GM10248 (cell line): Measurements from ENCODE around the gene SLC44A5.

ENCODE experiments used
- CTCF ChIA-PET: fragments of 300-600 bp; sonication (Branson Sonifier 250); formaldehyde crosslinking; extraction: SDS; loops from one replicate; lab custom pipeline; 2021; ENCODE audit warnings: antibody characterized with exemption; lab: Yijun Ruan, JAX
- POLR2A ChIA-PET: fragments of 350-650 bp; sonication (Branson Sonifier 250); formaldehyde crosslinking; extraction: SDS; loops from one replicate; lab custom pipeline; 2020; ENCODE audit warnings: antibody characterized with exemption; lab: Yijun Ruan, JAX
- DNase-seq: peaks from one replicate; pipeline ENCODE4 v3.0.0; 2012; ENCODE audit errors: extremely low spot score
- CTCF ChIP-seq: IDR thresholded peaks from 2 replicates; pipeline ENCODE4 v1.5.1; 2012; ENCODE audit warnings: mild to moderate bottlenecking, low read depth; ENCODE audit errors: extremely low read depth, missing control alignments, control extremely low read depth

Gene SLC44A5

DNA sequence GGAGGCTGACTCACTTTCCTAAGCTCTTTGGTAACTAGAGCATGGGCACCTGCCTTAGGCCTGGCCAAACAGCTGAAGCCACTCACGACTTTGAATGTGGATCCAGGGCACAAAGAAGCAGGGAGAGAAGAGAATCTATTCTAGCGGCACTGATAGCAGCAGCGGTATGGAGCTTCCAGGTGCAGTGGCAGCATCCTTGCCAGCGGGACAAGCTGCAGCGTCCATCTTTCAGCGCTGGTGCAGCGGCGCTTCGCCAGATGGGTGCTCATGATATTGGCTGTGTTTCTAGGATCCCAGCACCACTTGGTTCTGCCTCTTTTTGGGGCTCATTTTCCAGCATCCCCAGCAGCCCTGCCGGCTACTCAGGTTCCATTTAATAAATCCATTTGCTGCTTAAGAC, 184.2 kb downstream of the SLC44A5 start:
- no peak for DNase-seq
- ChIA-PET CTCF (no interaction called here), POLR2A (no interaction called here)
- TF ChIP-seq CTCF: no peak

DNA sequence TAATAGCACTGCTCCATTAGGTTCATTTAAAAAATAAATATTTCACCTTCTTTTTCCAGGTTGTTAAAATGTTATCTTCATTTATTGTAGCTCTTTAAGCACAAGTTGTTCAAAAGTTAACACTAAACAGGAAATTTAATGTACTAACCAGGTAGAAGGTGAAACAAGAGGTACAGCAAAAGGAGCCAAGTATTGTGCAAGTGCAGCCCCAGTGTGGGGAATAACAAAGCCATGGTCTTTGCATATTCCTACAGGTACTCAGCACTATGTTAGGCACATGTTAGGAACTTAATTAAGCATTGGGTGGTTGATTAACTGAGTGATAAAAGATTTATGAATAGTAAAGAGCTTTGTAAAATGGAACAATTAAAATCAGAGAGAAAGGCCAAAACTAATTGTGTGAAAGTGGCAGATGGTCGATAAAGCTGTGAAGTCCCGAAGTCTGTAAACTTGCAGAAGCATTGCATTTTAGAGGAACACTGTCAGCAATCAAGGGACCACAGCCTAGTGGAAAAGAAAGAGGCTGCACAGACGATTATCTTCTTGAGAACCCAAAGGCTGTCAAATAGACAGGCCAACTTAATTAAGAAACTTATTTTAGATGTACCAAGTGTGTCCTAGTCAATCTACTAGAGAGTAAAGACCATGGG, 185.8 kb downstream of the SLC44A5 start:
- no peak for DNase-seq
- POLR2A ChIA-PET: no interaction called here
- CTCF ChIA-PET: no interaction called here
- TF ChIP-seq CTCF: no peak

GRCh38 chr1:75423616-75424015, 187.3 kb downstream of the SLC44A5 start:
- ChIA-PET CTCF (interaction anchor here (1.3 kb wide), 1 partner anchor 9 kb away, joined by 3 read pairs; no protein-coding TSS in a partner anchor), POLR2A (no interaction called here)
- no peak for TF ChIP-seq CTCF
- no peak for DNase-seq

GRCh38 chr1:75423136-75423535, 187.8 kb downstream of the SLC44A5 start:
- TF ChIP-seq CTCF: no peak
- no peak for DNase-seq
- CTCF ChIA-PET: interaction anchor here (0.9 to 1.3 kb wide), 2 partner anchors 10 to 21 kb away, joined by 3 read pairs; no protein-coding TSS in a partner anchor
- POLR2A ChIA-PET: no interaction called here

DNA sequence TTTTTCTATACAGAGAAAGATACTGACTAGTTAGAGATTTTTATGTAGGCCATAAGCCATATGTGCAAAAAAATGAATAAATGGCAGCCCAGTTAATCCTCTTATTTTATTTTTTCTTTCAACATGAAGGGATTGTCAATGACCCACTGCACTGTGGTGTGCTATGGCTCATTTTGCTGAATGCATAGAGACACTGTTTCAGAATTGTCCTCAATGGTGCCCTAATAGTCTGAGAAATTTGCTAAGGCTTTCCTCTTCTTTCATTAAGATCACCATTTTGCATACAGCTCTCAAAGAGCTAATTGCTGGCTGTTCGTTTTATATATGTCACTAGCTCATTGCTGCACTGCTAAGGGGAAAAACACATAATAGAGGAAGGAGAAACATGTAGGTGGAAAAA, 189.5 kb downstream of the SLC44A5 start:
- CTCF ChIA-PET: no interaction called here

DNA sequence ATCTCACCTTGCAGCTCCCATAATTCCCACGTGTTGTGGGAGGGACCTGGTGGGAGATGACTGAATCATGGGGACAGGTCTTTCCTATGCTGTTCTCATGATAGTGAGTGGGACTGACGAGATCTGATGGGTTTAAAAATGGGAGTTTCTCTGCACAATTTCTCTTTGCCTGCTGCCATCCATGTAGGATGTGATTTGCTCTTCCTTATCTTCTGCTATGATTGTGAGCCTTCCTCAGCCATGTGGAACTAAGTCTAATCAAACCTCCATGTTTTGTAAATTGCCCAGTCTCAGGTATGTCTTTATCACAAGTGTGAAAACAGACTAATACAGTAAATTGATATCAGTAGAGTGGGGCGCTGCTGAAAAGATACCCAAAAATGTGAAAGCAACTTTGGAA, 195.7 kb downstream of the SLC44A5 start:
- ChIA-PET POLR2A (no interaction called here), CTCF (no interaction called here)
- no peak for TF ChIP-seq CTCF
- no peak for DNase-seq

More for the DNA sequence above, 189.5 kb downstream of the SLC44A5 start:
- DNase-seq: no peak
- POLR2A ChIA-PET: interaction anchor here (0.7 kb wide), 1 partner anchor 222 kb away, joined by 4 read pairs; no protein-coding TSS in a partner anchor
- TF ChIP-seq CTCF: no peak
